Inferior parietal cortex (tissue), 1 donor: ENCODE data around the gene RHOXF2.
"Not testable (repeated sequence)": the region's sequence is repeated elsewhere in the genome, so short reads cannot be mapped to it uniquely, and the experiment has no call there.

ENCODE experiments used
- DNase-seq: peaks from one replicate; pipeline ENCODE4 v3.0.0-alpha.2; 2016; ENCODE audit errors: extremely low spot score

The RHOXF2 gene

DNA sequence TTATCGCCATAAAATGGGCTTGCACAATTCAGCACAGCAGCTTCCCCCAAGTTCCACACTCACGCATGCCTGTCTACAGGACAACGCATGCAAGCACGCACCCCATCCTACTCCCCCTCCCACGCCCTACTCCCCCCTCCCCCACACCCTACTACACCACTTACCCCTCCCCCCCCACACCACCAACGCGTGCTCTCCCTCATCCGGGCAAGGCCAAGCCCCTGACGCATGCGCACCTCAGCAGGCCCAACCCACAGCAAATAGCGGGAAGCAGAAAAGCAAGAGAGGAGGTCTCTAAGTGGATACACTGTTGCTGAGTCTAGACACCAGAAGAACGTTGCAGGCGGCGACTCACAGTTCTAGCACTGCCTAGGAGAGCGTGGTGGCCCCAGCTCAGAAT lies at the start of gene RHOXF2:
Gene RHOXF2 (plus strand): TSS at position 301 of the 400 bp plus-strand sequence. CDS start 138 bp downstream, outside the sequence.
- DNase-seq: not testable (repeated sequence)

GRCh38 chrX:120109378-120109777 lies 49.0 kb upstream of the RHOXF2 start:
- DNase-seq: no peak

DNA sequence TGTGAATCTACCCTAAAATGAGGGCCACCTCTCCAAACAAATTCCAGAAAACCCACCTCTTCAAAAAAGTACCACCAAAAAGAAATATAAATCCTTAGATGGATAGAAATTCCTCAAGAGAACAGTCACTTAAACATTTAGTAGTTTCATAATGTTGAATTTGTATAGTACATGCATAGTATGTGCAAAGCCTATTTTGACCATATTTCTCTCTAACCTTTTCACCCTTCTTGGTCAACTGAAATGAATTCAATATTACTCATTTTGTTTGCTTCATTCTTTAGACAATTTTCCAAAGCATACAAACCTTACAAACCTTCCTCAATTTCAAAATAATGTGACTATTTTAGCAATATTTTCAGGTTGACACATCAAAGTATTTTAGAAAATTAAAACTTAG lies 46.8 kb upstream of the RHOXF2 start:
- no peak for DNase-seq

DNA sequence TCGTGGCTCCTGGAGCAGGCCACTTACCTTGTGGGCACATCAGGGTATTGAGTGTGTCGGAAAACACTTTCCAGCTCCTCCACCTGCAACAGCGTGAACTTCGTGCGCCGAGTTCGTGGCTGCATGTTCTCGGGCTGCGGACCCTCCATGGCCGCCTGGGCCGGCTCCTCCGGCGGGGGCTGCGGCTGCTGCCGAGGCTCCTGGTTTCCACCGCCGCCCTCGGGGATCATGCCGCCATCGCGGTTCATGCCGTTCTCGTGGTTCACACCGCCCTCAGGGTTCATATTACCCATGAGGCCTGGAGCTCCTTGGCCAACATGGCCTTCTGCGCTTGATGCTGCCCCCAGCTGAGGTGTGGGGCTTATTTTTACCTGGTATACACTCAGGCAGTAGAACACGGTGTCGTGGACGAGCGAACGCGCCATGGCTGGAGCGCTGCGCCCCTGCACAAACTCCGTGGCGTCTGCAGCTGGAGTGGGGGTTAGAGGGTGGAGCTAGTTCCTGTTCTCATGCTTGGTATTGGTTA lies 42.9 kb upstream of the RHOXF2 start, which contains the start of gene RHOXF1:
Gene RHOXF1 (minus strand): TSS at position 476 of the 526 bp plus-strand sequence. CDS start 51 bp downstream, at position 425.
- no peak for DNase-seq

- DNase-seq: no peak
These were observed 38.2 kb upstream of the RHOXF2 start for GRCh38 chrX:120120223-120120622.

DNA sequence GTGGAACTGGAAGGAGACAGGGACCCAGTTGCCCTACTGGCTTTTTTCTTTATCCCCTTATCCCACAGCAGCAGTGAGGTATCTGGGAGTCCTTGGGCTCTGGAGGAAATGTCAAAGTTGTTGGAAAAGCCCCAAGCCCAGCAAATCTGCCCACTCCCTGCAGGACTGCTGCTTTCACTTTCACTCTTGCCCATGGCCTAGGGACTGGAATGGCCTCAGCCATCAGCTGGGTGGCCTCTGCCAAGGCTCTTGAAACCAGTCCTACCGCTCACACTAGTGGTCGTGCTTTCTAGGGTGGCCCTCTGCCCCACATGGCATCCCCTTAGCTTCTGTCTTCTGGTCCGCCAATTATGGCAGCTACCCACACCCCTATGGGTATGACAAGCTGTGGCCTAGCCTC lies 33.0 kb upstream of the RHOXF2 start:
- no peak for DNase-seq

DNA sequence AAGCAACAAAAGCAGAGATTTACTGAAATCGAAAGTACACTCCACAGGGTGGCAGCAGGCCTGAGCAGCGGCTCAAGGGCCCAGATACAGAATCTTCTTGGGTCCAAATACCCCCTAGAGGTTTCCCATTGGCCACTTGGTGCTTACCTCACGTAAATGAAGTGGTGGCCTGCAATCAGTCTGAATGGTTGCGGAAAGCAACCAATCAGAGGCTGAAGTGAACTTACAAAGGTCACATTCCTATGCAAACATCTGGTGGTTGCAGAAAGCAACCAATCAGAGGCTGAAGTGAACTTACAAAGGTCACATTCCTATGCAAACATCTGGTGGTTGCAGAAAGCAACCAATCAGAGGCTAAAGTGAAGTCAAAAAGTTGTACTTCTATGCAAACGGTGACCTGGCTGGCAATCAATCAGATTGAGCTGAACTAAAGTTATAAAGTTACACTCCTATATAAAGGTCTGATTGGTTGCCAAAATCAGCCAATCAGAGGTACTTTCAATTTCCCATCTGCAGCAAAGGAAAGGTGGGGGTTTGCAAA lies 30.0 kb upstream of the RHOXF2 start:
- DNase-seq: not testable (repeated sequence)

- DNase-seq: no peak
These were observed 22.3 kb upstream of the RHOXF2 start for GRCh38 chrX:120136128-120136527.

- DNase-seq: no peak
These were observed 21.6 kb upstream of the RHOXF2 start for GRCh38 chrX:120136840-120137239.

GRCh38 chrX:120137439-120137838 lies 21.0 kb upstream of the RHOXF2 start:
- DNase-seq: no peak

GRCh38 chrX:120140293-120140981 lies 18.0 kb upstream of the RHOXF2 start:
- no peak for DNase-seq

- DNase-seq: no peak
These were observed 14.1 kb upstream of the RHOXF2 start for GRCh38 chrX:120144178-120144844.

DNA sequence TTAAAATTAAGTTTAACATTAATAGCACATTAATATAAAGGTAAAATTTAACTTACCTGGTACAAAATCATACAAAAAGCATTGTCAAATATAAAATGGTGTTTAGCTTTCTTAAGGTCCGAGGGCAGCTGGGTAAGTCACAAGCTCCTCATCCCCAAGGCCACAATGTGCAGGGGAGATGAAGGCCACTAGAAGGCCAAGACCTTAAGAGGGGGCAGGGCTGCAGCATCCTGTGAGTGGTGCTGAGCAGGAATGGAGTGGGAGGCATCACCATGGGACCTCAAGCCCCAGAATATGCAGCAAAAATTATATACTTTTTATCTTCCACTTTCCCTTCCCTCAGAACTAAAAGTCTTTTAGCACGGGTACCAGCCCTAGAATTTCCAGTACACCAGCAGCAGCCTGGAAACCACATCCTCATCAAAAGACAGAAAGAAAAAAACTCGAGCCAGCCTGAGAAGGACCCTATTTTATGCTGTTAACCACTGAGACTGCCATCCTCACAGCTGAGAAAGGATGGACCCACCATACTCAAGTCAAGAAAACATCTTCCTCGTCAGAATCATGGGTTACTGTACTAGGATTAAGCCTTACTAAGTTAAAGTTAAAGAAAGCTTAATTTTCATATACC lies 13.0 kb upstream of the RHOXF2 start:
- no peak for DNase-seq

- DNase-seq: not testable (repeated sequence)
These were observed 12.1 kb upstream of the RHOXF2 start for GRCh38 chrX:120146323-120146722.

DNA sequence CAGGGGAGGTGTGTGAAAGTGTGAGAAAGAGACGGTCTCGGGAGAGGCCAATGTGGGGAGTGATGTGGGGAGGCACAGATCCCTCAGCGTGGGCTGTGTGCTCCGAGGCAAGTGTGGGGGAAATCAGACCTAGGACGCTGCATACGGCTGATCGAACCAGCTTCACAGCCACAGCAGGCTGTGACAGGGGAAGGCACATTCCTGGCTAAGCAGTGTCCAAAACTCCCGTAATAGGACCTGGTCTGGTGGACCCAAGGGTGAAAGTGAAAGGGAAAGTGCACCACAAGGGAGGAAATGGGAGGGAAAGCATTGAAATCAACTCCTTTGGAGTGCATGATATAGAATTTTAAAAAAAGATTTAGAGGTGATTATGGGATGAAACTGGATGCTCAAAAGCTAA lies 10.9 kb upstream of the RHOXF2 start:
- DNase-seq: no peak

GRCh38 chrX:120150109-120150744 lies 8.2 kb upstream of the RHOXF2 start:
- not testable (repeated sequence) for DNase-seq

GRCh38 chrX:120159086-120159485 lies 673 bp downstream of the RHOXF2 start:
- DNase-seq: not testable (repeated sequence)

DNA sequence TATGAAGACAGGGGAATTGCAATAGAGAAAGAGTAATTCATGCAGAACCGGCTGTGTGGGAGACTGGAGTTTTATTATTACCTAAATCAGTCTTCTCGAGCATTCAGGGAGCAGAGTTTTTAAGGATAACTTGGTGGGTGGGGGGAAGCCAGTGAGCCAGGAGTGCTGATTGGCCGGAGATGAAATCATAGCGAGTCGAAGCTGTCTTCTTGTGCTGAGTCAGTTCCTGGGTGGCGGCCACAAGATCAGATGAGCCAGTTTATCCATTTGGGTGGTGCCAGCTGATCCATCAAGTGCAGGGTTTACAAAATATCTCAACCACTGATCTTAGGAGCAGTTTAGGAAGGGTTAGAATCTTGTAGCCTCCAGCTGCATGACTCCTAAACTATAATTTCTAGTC lies 34.8 kb downstream of the RHOXF2 start:
- DNase-seq: not testable (repeated sequence)

DNA sequence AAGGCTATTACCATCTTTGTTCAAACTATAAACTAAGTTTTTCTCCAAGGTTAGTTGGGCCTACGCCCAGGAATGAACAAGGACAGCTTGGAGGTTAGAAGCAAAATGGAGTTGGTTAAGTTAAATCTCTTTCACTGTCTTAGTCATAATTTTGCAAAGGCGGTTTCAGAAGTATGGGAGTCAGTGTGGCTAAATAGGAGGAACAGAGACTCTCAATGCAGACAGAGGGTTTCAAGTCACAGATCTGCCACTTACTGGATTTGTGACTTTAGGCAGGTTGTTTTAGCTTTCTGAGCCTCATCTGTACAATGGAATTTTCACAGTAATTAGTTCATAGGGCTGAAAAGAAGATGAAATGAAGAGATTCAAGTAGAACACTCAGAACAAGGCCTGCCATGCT lies 35.3 kb downstream of the RHOXF2 start:
- not testable (repeated sequence) for DNase-seq

GRCh38 chrX:120195786-120196185 lies 37.4 kb downstream of the RHOXF2 start:
- not testable (repeated sequence) for DNase-seq

DNA sequence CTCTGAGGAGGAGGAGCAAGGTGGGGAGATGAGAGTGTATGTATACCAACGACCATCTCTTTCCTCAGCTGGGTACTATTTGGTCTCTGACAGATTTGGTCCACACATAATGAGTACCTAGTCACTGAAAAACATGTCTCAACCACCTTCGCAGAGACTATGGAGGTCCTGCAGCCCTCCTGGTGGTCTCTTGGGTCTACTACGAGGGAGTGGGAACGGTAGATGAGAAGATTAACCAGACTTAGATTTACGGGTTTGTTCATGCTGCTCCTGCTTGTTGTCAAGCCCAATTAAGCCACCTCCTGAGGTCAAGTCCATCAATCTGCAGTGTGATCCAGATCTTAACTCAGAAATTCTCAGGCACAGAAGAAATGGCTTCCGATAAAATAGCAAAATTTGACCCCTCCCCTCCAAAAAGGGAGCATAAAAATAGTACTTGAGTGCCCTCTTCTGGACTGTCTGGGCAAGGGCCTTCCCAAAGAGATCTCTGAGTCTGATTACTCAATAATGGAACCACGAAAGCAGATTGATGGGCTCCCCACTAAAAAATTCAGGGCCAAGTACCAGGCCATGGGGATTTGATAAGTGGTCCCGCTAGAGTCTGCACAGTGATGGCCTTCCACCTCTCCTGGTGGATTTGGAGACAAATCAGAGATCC lies 38.3 kb downstream of the RHOXF2 start:
- not testable (repeated sequence) for DNase-seq
